Activated CD4-positive, alpha-beta T cell treated with anti-CD3 and anti-CD28 coated beads, Interleukin-2, amount 50 U/mL, for 4 hours (primary cell): ENCODE measurements around the gene C10orf67.
"Not testable (repeated sequence)": the region's sequence is repeated elsewhere in the genome, so short reads cannot be mapped to it uniquely, and the experiment has no call there.

Source experiments
- DNase-seq, 2 experiments: peaks; one replicate each; pipeline ENCODE4 v3.0.0-alpha.2; 2020

Gene C10orf67

GRCh38 chr10:23362069-23362830 is 17.7 kb upstream of the C10orf67 start:
- DNase-seq, result no peak

- DNase-seq, result no peak
Measured at GRCh38 chr10:23361665-23362064, 17.1 kb upstream of the C10orf67 start.

DNA sequence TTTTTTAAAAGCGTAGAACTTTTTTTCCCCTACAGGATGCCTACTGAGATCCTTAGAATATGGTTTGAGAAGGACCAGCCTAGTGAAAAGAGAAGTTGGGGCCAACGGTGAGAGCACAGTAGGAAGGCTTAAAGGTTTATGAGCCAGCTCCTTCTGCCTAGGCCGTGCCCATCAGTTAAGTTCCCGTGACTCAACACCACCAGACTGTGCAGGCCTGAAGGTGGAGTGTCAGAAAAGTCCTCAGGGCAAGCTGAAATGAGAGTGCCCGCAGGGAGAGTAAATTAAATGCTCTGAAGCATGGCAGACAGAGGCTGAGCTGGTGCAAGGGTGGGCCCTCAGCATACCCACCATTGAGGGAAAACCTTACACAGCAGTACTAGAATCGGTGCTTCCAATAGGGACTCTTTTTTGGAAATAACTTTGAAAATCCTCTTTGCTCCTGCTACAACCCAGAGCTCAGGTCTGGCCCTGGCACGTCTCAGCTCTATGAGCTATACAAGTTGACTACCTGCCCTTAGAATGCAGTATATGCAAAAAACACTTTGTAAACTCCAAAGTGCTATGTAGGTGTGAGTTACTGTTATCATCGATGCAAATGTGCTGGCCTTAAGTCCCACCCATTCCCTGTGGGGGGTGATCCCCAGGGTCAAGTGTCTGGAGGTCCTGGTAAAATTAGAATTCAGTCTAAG is 15.2 kb upstream of the C10orf67 start:
- DNase-seq, result no peak

- no peak for DNase-seq
Measured at GRCh38 chr10:23358357-23358756, 13.8 kb upstream of the C10orf67 start.

- no peak for DNase-seq
Measured at GRCh38 chr10:23354630-23355279, 10.2 kb upstream of the C10orf67 start.

GRCh38 chr10:23351926-23352519 is 7.4 kb upstream of the C10orf67 start:
- no peak for DNase-seq

GRCh38 chr10:23350706-23351105 is 6.1 kb upstream of the C10orf67 start:
- not testable (repeated sequence) for DNase-seq

GRCh38 chr10:23345861-23346260 is 1.3 kb upstream of the C10orf67 start:
- DNase-seq, result no peak

GRCh38 chr10:23343591-23344240 is 881 bp downstream of the C10orf67 start:
- DNase-seq, result peak; percentile 43 to 52

DNA sequence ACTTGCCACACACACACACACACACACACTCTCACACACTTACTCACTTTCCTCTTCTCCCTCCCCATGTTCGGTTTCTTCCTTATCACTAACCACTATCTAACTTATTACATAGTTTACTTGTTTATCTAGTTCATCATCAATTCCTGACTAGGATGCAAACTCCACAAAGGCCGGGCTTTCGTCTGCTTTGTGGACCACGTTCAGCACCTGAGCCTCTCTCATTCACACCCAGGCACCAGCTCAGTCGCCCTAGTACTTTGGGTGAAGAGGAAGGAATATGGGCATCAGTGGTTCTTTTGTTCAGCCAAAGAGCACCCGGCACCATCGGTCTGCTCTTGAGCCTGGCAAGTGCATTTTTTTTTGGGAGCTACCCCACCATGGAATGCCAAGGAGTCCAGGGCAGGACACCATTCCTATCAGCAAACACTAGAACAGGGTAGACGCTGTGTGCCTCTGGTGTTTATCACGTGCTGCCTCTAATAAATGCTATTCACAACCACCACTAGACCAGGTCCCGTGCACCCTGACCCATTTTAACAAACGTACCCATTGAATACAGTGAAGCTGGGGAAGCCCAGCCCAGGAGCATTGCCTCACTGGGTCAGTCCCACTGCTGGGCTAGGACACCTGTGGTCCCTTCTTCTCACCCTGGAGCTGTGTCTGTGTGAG is 2.2 kb downstream of the C10orf67 start:
- no peak for DNase-seq

DNA sequence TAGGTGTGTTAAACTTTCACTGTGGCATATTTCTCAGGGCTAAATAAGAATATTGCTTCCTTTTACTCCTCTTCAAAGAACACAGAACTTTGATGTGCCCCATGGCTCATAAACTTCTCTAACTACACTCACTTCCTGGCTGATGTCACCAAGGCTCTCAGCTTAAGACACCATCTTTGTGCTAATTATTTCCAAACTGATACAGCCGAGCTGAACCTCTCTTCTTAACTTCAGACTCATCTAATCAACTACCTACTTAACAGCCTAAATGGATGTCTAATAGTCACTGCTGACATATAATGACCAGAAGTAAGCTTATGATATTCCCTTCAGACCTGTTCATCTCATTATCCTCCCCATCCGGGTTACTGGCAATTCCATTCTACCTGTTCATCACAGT is 3.6 kb downstream of the C10orf67 start:
- DNase-seq, result peak in 1 of 2 experiments; percentile 19

- no peak for DNase-seq
Measured at GRCh38 chr10:23340354-23340753, 4.2 kb downstream of the C10orf67 start.

DNA sequence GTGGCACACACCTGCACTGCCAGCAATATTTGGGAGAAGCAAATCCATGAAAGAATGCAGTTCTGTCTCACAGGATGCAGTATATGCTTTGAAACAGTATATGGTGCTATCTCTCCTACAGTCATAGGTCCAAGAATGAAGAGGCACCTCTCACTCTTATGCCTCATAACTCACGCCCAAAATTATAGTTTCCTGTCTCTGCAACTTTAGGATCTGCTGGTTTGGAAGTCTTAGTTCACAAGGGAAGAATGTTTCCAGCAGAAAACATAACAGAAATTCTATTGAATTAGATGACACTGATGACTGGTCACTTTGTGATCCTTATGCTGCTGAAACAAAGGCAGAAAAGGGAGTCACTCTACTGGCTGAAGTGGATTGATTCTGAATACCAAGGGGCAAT is 5.7 kb downstream of the C10orf67 start:
- no peak for DNase-seq

GRCh38 chr10:23338155-23338828 is 6.3 kb downstream of the C10orf67 start:
- DNase-seq, result no peak

- DNase-seq, result no peak
Measured at GRCh38 chr10:23337616-23338015, 7.0 kb downstream of the C10orf67 start.

DNA sequence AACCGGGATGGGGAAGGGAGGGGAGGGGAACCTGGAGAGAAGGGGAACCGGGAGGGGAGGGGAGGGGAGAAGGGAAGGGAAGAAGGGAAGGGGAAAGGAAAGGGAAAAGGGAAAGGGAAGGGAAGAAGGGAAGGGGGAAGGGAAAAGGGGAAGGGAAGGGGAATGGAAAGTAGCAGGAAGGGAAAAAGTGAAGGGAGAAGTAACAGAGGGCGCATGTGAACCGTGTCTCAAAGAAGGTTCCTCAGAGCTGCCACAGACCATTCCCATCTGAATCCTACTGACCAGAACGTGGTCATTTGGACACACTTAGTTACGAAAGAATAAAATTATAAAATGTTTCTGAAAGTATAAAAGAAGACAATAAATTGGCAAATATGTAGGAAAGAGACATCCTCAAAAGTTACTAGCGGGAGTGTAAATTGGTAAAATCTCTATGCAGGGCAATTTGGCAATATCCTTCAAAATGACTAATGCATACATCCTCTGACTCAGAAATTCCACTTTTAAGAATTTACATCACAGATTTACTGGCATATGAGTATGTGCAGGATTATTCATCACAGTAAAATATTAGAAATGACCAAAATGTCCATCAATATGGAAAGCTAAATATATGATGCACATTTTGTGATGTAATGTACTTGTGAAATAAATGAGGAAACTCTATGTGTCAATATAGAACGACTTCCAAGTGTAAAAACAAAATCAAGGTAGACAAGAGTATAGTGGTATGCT is 12.9 kb downstream of the C10orf67 start:
- no peak for DNase-seq

GRCh38 chr10:23330948-23331347 is 13.6 kb downstream of the C10orf67 start:
- DNase-seq, result no peak

DNA sequence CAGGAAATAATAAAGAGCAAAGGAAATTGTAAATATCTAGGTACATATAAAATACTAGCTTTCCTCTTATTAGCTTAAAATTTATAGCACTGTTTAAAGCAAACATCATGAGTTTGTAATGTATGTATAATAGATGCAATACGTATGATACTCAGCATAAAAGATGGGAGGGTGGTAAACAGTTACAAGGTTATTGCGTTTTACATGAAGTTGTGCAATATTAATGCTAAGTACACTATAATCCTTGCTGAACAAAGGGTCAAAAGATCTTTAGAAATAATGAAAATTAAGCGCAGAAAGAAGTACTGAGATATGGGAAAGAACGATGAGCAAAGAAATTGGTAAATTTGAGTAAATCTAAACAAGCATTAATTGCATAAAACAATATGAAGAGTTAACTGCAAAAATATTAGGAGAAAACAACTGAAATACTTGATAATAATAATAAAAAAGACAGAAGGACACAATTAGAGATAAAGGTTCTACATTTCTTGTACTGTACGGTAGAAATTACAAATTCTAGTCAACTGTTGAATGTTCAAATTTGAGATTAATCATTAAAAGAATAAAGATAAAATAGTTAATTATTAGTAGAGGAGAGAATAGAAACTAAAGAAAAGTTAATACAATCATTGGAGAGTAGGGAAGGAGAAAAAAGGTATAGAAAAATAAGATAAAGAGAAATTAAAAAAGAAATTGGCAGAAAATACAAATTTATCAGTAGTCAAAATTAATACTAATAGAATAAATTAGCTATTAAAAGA is 17.9 kb downstream of the C10orf67 start:
- DNase-seq, result no peak

- DNase-seq, result no peak
Measured at GRCh38 chr10:23325132-23325531, 19.5 kb downstream of the C10orf67 start.

DNA sequence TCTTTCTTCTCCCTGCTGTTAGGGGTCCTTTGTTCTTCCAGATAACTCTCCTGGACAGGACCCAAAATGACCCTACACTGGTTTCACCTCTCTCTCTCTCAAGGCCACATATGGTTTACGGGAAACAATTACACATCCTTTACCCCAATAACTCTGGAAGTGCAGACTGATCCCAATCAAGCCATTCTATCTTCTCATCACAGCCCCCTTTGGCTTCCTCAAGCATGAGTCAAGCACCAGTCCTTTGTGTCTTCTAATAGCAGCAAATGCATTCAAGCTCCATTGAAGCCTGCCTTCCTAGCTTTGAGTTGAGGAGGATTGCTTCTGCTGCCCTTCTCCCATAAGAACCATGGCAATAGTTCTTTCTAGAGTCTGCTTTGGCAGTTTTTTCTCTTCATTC is 20.2 kb downstream of the C10orf67 start:
- no peak for DNase-seq
